A673 (cell line): ENCODE data around the gene FTO. TPM values are rescaled to one million over a fixed set of nuclear protein-coding genes. Genes with fewer than 3 reads are reported as not detected.

Source experiments
- BruUV-seq: library from RNA; stranded (reverse); fragments of 400-500 nt; replicated peaks from 2 replicates; lab custom pipeline; 2021; lab: Mats Ljungman, UMichigan
- CTCF ChIA-PET: fragments of 300-600 bp; sonication (Branson Sonifier 250); formaldehyde crosslinking; loops from one replicate; lab custom pipeline; 2022; ENCODE audit warnings: antibody characterized with exemption; lab: Charles Lee
- POLR2A ChIA-PET: fragments of 300-600 bp; sonication (Branson Sonifier 250); formaldehyde crosslinking; loops from one replicate; lab custom pipeline; 2022; ENCODE audit warnings: antibody characterized with exemption; ENCODE audit not compliant: low non-redundant PET; lab: Charles Lee
- DNase-seq: peaks from one replicate; pipeline ENCODE4 v3.0.0-alpha.2; 2015; ENCODE audit warnings: low spot score
- H3K27ac ChIP-seq: fragments of 200-600 bp; sonication (generic); 2 replicates; pipeline ENCODE4 v1.5.1; 2016; ENCODE audit warnings: mixed run types, low read depth, mild to moderate bottlenecking, mixed read lengths, antibody characterized with exemption, low read length; ENCODE audit not compliant: poor library complexity, severe bottlenecking
- H3K27me3 ChIP-seq: fragments of 200-600 bp; sonication (generic); replicated peaks from 2 replicates; pipeline ENCODE4 v1.6.1; 2017; ENCODE audit warnings: mixed run types, low read depth, mild to moderate bottlenecking, mixed read lengths, antibody characterized with exemption, low read length; ENCODE audit not compliant: insufficient read depth, poor library complexity
- H3K36me3 ChIP-seq: fragments of 200-600 bp; sonication (generic); 2 replicates; pipeline ENCODE4 v1.6.1; 2016; ENCODE audit warnings: mixed run types, mild to moderate bottlenecking, mixed read lengths, antibody characterized with exemption, low read length; ENCODE audit not compliant: insufficient read depth, poor library complexity, severe bottlenecking
- H3K4me1 ChIP-seq: fragments of 200-600 bp; sonication (generic); 2 replicates; pipeline ENCODE4 v1.6.1; 2017; ENCODE audit warnings: mixed run types, mild to moderate bottlenecking, mixed read lengths, antibody characterized with exemption, low read length; ENCODE audit not compliant: insufficient read depth, poor library complexity, severe bottlenecking
- H3K4me3 ChIP-seq: fragments of 200-600 bp; sonication (generic); 2 replicates; pipeline ENCODE4 v1.5.1; 2016; ENCODE audit warnings: low read depth, mixed run types, mild to moderate bottlenecking, mixed read lengths, low read length; ENCODE audit not compliant: poor library complexity, severe bottlenecking
- H3K9me3 ChIP-seq: fragments of 200-600 bp; sonication (generic); 2 replicates; pipeline ENCODE4 v1.6.1; 2016; ENCODE audit warnings: mixed run types, low read depth, mild to moderate bottlenecking, mixed read lengths, antibody characterized with exemption, low read length; ENCODE audit not compliant: poor library complexity, severe bottlenecking
- EZH2 ChIP-seq: fragments of 200-600 bp; sonication (generic); IDR thresholded peaks from 2 replicates; pipeline ENCODE4 v1.6.1; 2017; ENCODE audit warnings: borderline replicate concordance, low read depth, mild to moderate bottlenecking, mixed read lengths, antibody characterized with exemption, low read length; ENCODE audit not compliant: poor library complexity, severe bottlenecking
- intact Hi-C: fragments of 100-400 bp; cut with micrococcal nuclease; formaldehyde crosslinking; loops from one replicate; pipeline ENCODE4 v1.10.0; 2022; ENCODE audit not compliant: unreplicated experiment
- total RNA-seq: library from RNA; stranded (reverse); gene quantifications from 2 replicates; pipeline ENCODE4 v1.2.3, GENCODE V29; 2021
- TF ChIP-seq, protein P1 (sequence below): fragments of 300-800, 200-600 bp; sonication (generic); conservative IDR thresholded peaks from 2 replicates; pipeline ENCODE4 v1.5.1; 2017; ENCODE audit warnings: low read depth, mild to moderate bottlenecking, antibody characterized with exemption, low read length, moderate library complexity, mixed read lengths

Gene FTO
- total RNA-seq, 1 experiment from 2014 or later = 73.4 TPM

- intact Hi-C loops = loop anchor here (5.0 kb wide), 2 partner anchors 84 to 421 kb away; no protein-coding TSS in a partner anchor
- Histone ChIP-seq H3K27ac (no peak overlapping the region), H3K4me1 (peaks cover 8% of the 10 kb centered on the region), H3K27me3 (peaks cover 8% of the 10 kb centered on the region), H3K36me3 (no peaks in the 10 kb centered on the region), H3K9me3 (no peaks in the 10 kb centered on the region), H3K4me3 (no peak overlapping the region)
- no TSS peak for BruUV-seq
- CTCF ChIA-PET = no interaction called here
- no peak for DNase-seq
- TF ChIP-seq, protein P1, sequence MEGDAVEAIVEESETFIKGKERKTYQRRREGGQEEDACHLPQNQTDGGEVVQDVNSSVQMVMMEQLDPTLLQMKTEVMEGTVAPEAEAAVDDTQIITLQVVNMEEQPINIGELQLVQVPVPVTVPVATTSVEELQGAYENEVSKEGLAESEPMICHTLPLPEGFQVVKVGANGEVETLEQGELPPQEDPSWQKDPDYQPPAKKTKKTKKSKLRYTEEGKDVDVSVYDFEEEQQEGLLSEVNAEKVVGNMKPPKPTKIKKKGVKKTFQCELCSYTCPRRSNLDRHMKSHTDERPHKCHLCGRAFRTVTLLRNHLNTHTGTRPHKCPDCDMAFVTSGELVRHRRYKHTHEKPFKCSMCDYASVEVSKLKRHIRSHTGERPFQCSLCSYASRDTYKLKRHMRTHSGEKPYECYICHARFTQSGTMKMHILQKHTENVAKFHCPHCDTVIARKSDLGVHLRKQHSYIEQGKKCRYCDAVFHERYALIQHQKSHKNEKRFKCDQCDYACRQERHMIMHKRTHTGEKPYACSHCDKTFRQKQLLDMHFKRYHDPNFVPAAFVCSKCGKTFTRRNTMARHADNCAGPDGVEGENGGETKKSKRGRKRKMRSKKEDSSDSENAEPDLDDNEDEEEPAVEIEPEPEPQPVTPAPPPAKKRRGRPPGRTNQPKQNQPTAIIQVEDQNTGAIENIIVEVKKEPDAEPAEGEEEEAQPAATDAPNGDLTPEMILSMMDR = no peak
- no peak for TF ChIP-seq EZH2
- POLR2A ChIA-PET = no interaction called here
Observed at GRCh38 chr16:54193013-54193664, 489.2 kb downstream of the FTO start.

- no TSS peak for BruUV-seq
Observed at GRCh38 chr16:54193665-54194333, 489.8 kb downstream of the FTO start.

GRCh38 chr16:54194334-54194743 is 490.4 kb downstream of the FTO start:
- CTCF ChIA-PET = interaction anchor here (1.0 kb wide), 1 partner anchor 10 kb away, joined by 3 read pairs; no protein-coding TSS in a partner anchor
- TF ChIP-seq, protein P1 = no peak
- TF ChIP-seq EZH2 = no peak
- POLR2A ChIA-PET = no interaction called here
- intact Hi-C loops = loop anchor here (5.0 kb wide), 2 partner anchors 83 to 422 kb away; no protein-coding TSS in a partner anchor
- Histone ChIP-seq H3K4me1 (peaks cover 8% of the 10 kb centered on the region), H3K36me3 (no peaks in the 10 kb centered on the region), H3K27me3 (peaks cover 8% of the 10 kb centered on the region), H3K4me3 (peak overlapping the region; percentile 22), H3K9me3 (no peaks in the 10 kb centered on the region), H3K27ac (no peak overlapping the region)
- DNase-seq = no peak
- BruUV-seq = no TSS peak

More at GRCh38 chr16:54193665-54194333, 489.8 kb downstream of the FTO start:
- Histone ChIP-seq H3K9me3 (no peaks in the 10 kb centered on the region), H3K4me3 (peak overlapping the region; percentile 22), H3K27me3 (peaks cover 8% of the 10 kb centered on the region), H3K4me1 (peaks cover 8% of the 10 kb centered on the region), H3K27ac (no peak overlapping the region), H3K36me3 (no peaks in the 10 kb centered on the region)
- CTCF ChIA-PET = interaction anchor here (1.0 kb wide), 1 partner anchor 10 kb away, joined by 3 read pairs; no protein-coding TSS in a partner anchor
- DNase-seq = peak; percentile 88
- no peak for TF ChIP-seq EZH2
- TF ChIP-seq, protein P1 = peak; percentile 97
- intact Hi-C loops = loop anchor here (5.0 kb wide), 2 partner anchors 84 to 421 kb away; no protein-coding TSS in a partner anchor
- POLR2A ChIA-PET = no interaction called here
